K562 (cell line): ENCODE data around the gene MYCBP. TPM values are rescaled to one million over a fixed set of nuclear protein-coding genes. Genes with fewer than 3 reads are reported as not detected.
A peak's percentile ranks its signal among the peaks of the same experiment; 100 is the strongest.

Source experiments
- ARID2 ChIP-seq: fragments of 450-650 bp; IDR thresholded peaks from 2 replicates; pipeline ENCODE4 v1.6.1; 2017; ENCODE audit warnings: antibody characterized with exemption, mild to moderate bottlenecking
- ARID4B ChIP-seq: sonication (generic); formaldehyde crosslinking; IDR thresholded peaks from 2 replicates; pipeline ENCODE4 v1.8.0; 2022; ENCODE audit warnings: mild to moderate bottlenecking, missing genetic modification reagents
- BACH1 ChIP-seq: fragments of 200-800 bp; sonication (Bioruptor generic); IDR thresholded peaks from 2 replicates; pipeline ENCODE4 v1.6.1; 2016; ENCODE audit warnings: missing genetic modification characterization, missing compliant biosample characterization
- BRD4 ChIP-seq: fragments of 200-600 bp; sonication (generic); IDR thresholded peaks from 2 replicates; pipeline ENCODE4 v1.6.1; 2017; ENCODE audit warnings: inconsistent platforms
- CCAR2 ChIP-seq: fragments of 200-400 bp; formaldehyde crosslinking; IDR thresholded peaks from 2 replicates; pipeline ENCODE4 v1.6.1; 2017; ENCODE audit warnings: mild to moderate bottlenecking, low read depth, low read length
- CHD1 ChIP-seq: fragments of 200-600 bp; sonication (generic); IDR thresholded peaks from one replicate; pipeline ENCODE4 v1.6.1; 2012; ENCODE audit warnings: mild to moderate bottlenecking, moderate library complexity, low read length, inconsistent platforms
- CLOCK ChIP-seq: fragments of 250-450 bp; sonication (Bioruptor Pico); IDR thresholded peaks from 2 replicates; pipeline ENCODE4 v1.4.0; 2020; ENCODE audit warnings: mild to moderate bottlenecking, moderate library complexity, borderline replicate concordance
- HDAC8 ChIP-seq: fragments of 450-650 bp; IDR thresholded peaks from 2 replicates; pipeline ENCODE4 v1.6.1; 2016; ENCODE audit warnings: mild to moderate bottlenecking, missing genetic modification characterization, moderate library complexity, missing compliant biosample characterization
- HNRNPK ChIP-seq: fragments of 200-400 bp; formaldehyde crosslinking; IDR thresholded peaks from one replicate; pipeline ENCODE4 v1.6.1; 2018; ENCODE audit warnings: mild to moderate bottlenecking, low read depth, low read length; ENCODE audit not compliant: poor library complexity, severe bottlenecking
- KDM1A ChIP-seq, 2 experiments: fragments of 450-650 bp; IDR thresholded peaks; 2 replicates each; pipeline ENCODE4 v1.6.1; 2016; ENCODE audit warnings: mild to moderate bottlenecking in 2 of 2
- KLF6 ChIP-seq: fragments of 250-450 bp; sonication (Bioruptor Pico); IDR thresholded peaks from 2 replicates; pipeline ENCODE4 v1.4.0; 2020; ENCODE audit warnings: mild to moderate bottlenecking, moderate library complexity, borderline replicate concordance
- MAFG ChIP-seq: fragments of 450-650 bp; conservative IDR thresholded peaks from 2 replicates; pipeline ENCODE4 v1.6.1; 2016; ENCODE audit warnings: missing genetic modification characterization, missing compliant biosample characterization
- NFIC ChIP-seq: fragments of 450-650 bp; IDR thresholded peaks from 2 replicates; pipeline ENCODE4 v1.6.1; 2017; ENCODE audit warnings: mild to moderate bottlenecking, inconsistent platforms
- PHB2 ChIP-seq: fragments of 450-650 bp; IDR thresholded peaks from 2 replicates; pipeline ENCODE4 v1.6.1; 2017; ENCODE audit warnings: low read depth
- PTRF ChIP-seq: fragments of 450-650 bp; IDR thresholded peaks from 2 replicates; pipeline ENCODE4 v1.6.1; 2016; ENCODE audit warnings: mild to moderate bottlenecking, missing genetic modification characterization, missing compliant biosample characterization
- RCOR1 ChIP-seq, 2 experiments: IDR thresholded peaks; 2 replicates each; pipeline ENCODE4 v1.6.1; 2012; ENCODE audit warnings: low read depth in 2 of 2, low read length in 2 of 2, borderline replicate concordance in 1 of 2, improper control_type of control experiment in 1 of 2
- RHOXF2B ChIP-seq: fragments of 250-450 bp; sonication (Bioruptor Pico); conservative IDR thresholded peaks from 2 replicates; pipeline ENCODE4 v1.5.1; 2021
- RUNX1 ChIP-seq: sonication (generic); IDR thresholded peaks from 2 replicates; pipeline ENCODE4 v1.6.1; 2016; ENCODE audit warnings: antibody characterized with exemption, low read depth
- SMAD1 ChIP-seq: fragments of 150-350 bp; IDR thresholded peaks from 2 replicates; pipeline ENCODE4 v1.6.1; 2014; ENCODE audit warnings: low read length, low read depth; ENCODE audit not compliant: partially characterized antibody
- SMAD4 ChIP-seq: fragments of 250-450 bp; sonication (Bioruptor Pico); conservative IDR thresholded peaks from 2 replicates; pipeline ENCODE4 v1.8.0; 2021; ENCODE audit warnings: inconsistent platforms, mild to moderate bottlenecking, moderate library complexity
- ZC3H11A ChIP-seq: IDR thresholded peaks from 2 replicates; pipeline ENCODE4 v1.6.1; 2012; ENCODE audit warnings: low read depth, low read length, improper control_type of control experiment
- ZFP36 ChIP-seq: fragments of 150-350 bp; IDR thresholded peaks from 2 replicates; pipeline ENCODE4 v1.6.1; 2018; ENCODE audit warnings: low read length, low read depth; ENCODE audit not compliant: partially characterized antibody
- ZNF212 ChIP-seq: fragments of 450-650 bp; formaldehyde crosslinking; IDR thresholded peaks from 2 replicates; pipeline ENCODE4 v1.4.0; 2020; ENCODE audit warnings: mild to moderate bottlenecking
- ZNF384 ChIP-seq: IDR thresholded peaks from 2 replicates; pipeline ENCODE4 v1.6.1; 2012; ENCODE audit warnings: low read depth, low read length, improper control_type of control experiment
- ZNF785 ChIP-seq: fragments of 250-450 bp; sonication (Bioruptor Pico); IDR thresholded peaks from 2 replicates; pipeline ENCODE4 v1.4.0; 2020; ENCODE audit warnings: mild to moderate bottlenecking
- ZZZ3 ChIP-seq: fragments of 450-650 bp; IDR thresholded peaks from 2 replicates; pipeline ENCODE4 v1.6.1; 2016; ENCODE audit warnings: antibody characterized with exemption, mild to moderate bottlenecking, moderate library complexity
- polyA plus RNA-seq, 8 experiments: library from polyadenylated mRNA; depleted of rRNA in 4 of 8; stranded (reverse) in 5 of 8; unstranded in 3 of 8; fragments of >200 nt; fragmentation: Nextera tagmentation in 2 of 8; fragmentation: Illumina TruSeq in 1 of 8; extraction: Ambion mirVana in 2 of 8; extraction: Trizol in 1 of 8; gene quantifications; 2 replicates each; pipeline versions ENCODE4 v1.2.1 to v1.2.3, GENCODE V29; 2011 to 2014; ENCODE audit warnings: inconsistent platforms in 1 of 8, missing spikeins in 1 of 8
- total RNA-seq, 7 experiments: library from RNA; depleted of rRNA in 6 of 7; stranded (reverse); fragments of >200 nt in 6 of 7; fragmentation: Illumina TruSeq in 2 of 7; extraction: Trizol in 2 of 7; gene quantifications; 2 replicates each; pipeline versions ENCODE4 v1.2.1 to v1.2.3, GENCODE V29; 2011 to 2021; ENCODE audit warnings: low replicate concordance in 1 of 7

MYCBP gene
- total and polyA plus RNA-seq, 9 of the 15 experiments (the other 6 are each of a cell fraction or from before 2014, with no cell fraction given) = 32.3 to 253 (median 72.9) TPM

- TF ChIP-seq KLF6 (no peak), SMAD1 (no peak), PTRF (no peak), NFIC (no peak), ZNF212 (CRISPR knock-in tag) (no peak), ARID2 (no peak), ZFP36 (no peak), ARID4B (CRISPR knock-in tag) (no peak), RCOR1 (IDR thresholded peaks at IDR 0.05; ENCODE audit: borderline replicate concordance in 1 of 2, low read depth in 2 of 2, low read length in 2 of 2) (0 out of 4 replicates have a peak, but pooled peaks of 1 of the 2 experiments have one; percentile 41), CCAR2 (no peak), CHD1 (no peak), ZC3H11A (no peak), KDM1A (IDR thresholded peaks at IDR 0.05) (peak; percentile 85 to 91), HNRNPK (no peak), RUNX1 (no peak), ZZZ3 (no peak), PHB2 (no peak), SMAD4 (no peak), HDAC8 (tag) (no peak), CLOCK (CRISPR knock-in tag) (no peak), BRD4 (no peak), ZNF785 (CRISPR knock-in tag) (no peak), RHOXF2B (CRISPR knock-in tag) (no peak), ZNF384 (no peak), MAFG (peak; percentile 4; the same call in 1 of the 2 replicates), BACH1 (tag) (no peak; the same call in 1 of the 2 replicates)
Observed at GRCh38 chr1:38814984-38815464, 58.1 kb downstream of the MYCBP start (continued).
